HUES48 (cell line): ENCODE data around the gene TOM1L1.
"Not testable (repeated sequence)": the region's sequence is repeated elsewhere in the genome, so short reads cannot be mapped to it uniquely, and the experiment has no call there.

Experiments used
- H3K27ac ChIP-seq: one replicate; pipeline ENCODE4 v1.7.0; 2013; ENCODE audit warnings: low read depth, low read length, inconsistent platforms
- H3K27me3 ChIP-seq: 2 replicates; pipeline ENCODE4 v1.6.1; 2013; ENCODE audit warnings: mild to moderate bottlenecking, low read length; ENCODE audit not compliant: control insufficient read depth, insufficient read depth
- H3K36me3 ChIP-seq: 2 replicates; pipeline ENCODE4 v1.6.1; 2013; ENCODE audit warnings: low read length; ENCODE audit not compliant: control insufficient read depth, insufficient read depth
- H3K4me1 ChIP-seq: 2 replicates; pipeline ENCODE4 v1.6.1; 2013; ENCODE audit warnings: mild to moderate bottlenecking, low read length; ENCODE audit not compliant: control insufficient read depth, insufficient read depth
- H3K4me3 ChIP-seq: 2 replicates; pipeline ENCODE4 v1.5.1; 2013; ENCODE audit warnings: mild to moderate bottlenecking, low read depth, low read length
- H3K9ac ChIP-seq: 2 replicates; pipeline ENCODE4 v1.6.1; 2013; ENCODE audit warnings: mild to moderate bottlenecking, low read depth, low read length, moderate library complexity
- H3K9me3 ChIP-seq: 2 replicates; pipeline ENCODE4 v1.6.1; 2013; ENCODE audit warnings: low read length; ENCODE audit not compliant: control insufficient read depth, insufficient read depth

The TOM1L1 gene

DNA sequence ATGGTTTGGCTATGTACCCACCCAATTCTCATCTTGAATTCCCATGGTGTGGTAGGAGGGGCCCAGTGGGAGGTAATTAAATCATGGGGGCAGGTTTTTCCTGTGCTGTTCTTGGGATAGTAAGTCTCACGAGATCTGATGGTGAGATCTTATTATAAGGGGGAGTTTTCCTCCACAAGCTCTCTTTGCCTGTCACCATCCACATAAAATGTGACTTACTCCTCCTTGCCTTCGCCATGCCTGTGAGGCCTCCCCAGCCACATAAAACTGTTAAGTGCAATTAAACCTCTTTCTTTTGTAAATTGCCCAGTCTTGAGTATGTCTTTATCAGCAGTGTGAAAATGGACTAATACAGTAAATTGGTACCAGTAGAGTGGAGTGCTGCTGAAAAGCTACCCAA lies 24.7 kb upstream of the TOM1L1 start:
- not testable (repeated sequence) for H3K9ac ChIP-seq, H3K27ac ChIP-seq, H3K9me3 ChIP-seq, H3K36me3 ChIP-seq, H3K4me1 ChIP-seq, H3K27me3 ChIP-seq, H3K4me3 ChIP-seq

GRCh38 chr17:54876656-54877195 lies 23.9 kb upstream of the TOM1L1 start:
- Histone ChIP-seq H3K27ac (no peak overlapping the region), H3K4me1 (0 out of 2 replicates have a peak, but pooled peaks cover 2% of the 10 kb centered on the region), H3K36me3 (no peaks in the 10 kb centered on the region), H3K4me3 (no peak overlapping the region), H3K27me3 (no peaks in the 10 kb centered on the region), H3K9me3 (no peaks in the 10 kb centered on the region; the same call in 1 of the 2 replicates), H3K9ac (no peak overlapping the region)

DNA sequence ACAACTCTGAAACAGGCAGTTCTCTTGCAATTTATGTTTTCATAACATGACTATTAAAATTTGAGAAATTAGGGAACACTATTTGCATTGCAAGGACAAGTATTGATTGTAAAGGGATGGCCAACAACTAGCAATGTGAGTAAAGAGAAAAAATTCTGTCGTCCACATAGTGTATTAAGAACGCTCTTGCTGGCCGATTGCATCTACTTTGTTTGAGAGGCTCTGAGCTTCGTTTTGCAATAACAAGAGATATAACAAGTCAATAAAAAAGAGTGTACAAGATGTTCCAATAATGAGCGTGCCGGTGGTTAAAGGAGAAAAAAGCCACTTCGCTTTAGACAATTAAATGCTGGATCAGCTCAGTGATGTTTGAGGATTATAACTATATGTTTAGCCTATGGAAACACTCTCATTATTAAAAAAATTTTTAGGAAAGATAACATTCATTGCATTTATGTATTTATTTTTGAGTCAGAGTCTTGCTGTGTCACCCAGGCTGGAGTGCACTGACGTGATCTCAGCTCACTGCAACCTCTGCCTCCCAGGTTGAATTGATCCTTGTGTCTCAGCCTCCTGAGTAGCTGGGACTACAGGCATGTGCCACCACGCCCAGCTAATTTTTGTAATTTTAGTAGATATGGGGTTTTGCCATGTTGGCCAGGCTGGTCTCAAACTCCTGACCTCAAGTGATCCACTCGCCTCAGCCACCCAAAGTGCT lies 19.2 kb upstream of the TOM1L1 start:
- H3K27ac ChIP-seq, result no peak overlapping the region
- no peak overlapping the region for H3K4me3 ChIP-seq

GRCh38 chr17:54882371-54882770 lies 18.3 kb upstream of the TOM1L1 start:
- Histone ChIP-seq H3K4me3 (no peak overlapping the region), H3K27ac (no peak overlapping the region), H3K36me3 (no peaks in the 10 kb centered on the region), H3K27me3 (no peaks in the 10 kb centered on the region), H3K9ac (no peak overlapping the region), H3K9me3 (no peaks in the 10 kb centered on the region), H3K4me1 (no peaks in the 10 kb centered on the region)

More for the DNA sequence above, 19.2 kb upstream of the TOM1L1 start:
- Histone ChIP-seq H3K4me1 (0 out of 2 replicates have a peak, but pooled peaks cover 2% of the 10 kb centered on the region), H3K27me3 (no peaks in the 10 kb centered on the region), H3K9me3 (no peaks in the 10 kb centered on the region), H3K9ac (no peak overlapping the region), H3K36me3 (no peaks in the 10 kb centered on the region)

DNA sequence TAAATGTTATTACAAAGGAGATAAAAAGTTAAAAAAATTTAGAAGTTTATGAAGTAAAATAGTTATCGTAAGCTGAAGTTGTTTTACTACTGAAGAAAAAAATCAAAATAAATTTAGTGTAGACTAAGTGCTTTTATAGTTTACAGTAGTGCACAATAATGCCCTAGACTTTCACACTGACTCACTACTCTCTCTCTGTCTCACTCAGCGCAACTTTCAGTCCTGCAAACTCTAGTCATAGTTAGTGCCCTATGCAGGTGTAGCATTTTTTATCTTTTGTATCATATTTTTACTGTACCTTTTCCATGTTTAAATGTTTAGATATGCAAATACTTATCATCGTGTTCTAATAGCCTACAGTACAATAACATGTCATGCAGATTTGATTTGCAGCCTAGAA lies 17.7 kb upstream of the TOM1L1 start:
- Histone ChIP-seq H3K4me3 (no peak overlapping the region), H3K27me3 (no peaks in the 10 kb centered on the region), H3K9ac (no peak overlapping the region), H3K9me3 (no peaks in the 10 kb centered on the region), H3K36me3 (no peaks in the 10 kb centered on the region), H3K27ac (no peak overlapping the region), H3K4me1 (no peaks in the 10 kb centered on the region)

- Histone ChIP-seq H3K4me3 (no peak overlapping the region), H3K36me3 (no peaks in the 10 kb centered on the region), H3K9me3 (no peaks in the 10 kb centered on the region), H3K27ac (no peak overlapping the region), H3K9ac (no peak overlapping the region), H3K4me1 (no peaks in the 10 kb centered on the region), H3K27me3 (no peaks in the 10 kb centered on the region)
Observed at GRCh38 chr17:54883939-54884338, 16.7 kb upstream of the TOM1L1 start.

DNA sequence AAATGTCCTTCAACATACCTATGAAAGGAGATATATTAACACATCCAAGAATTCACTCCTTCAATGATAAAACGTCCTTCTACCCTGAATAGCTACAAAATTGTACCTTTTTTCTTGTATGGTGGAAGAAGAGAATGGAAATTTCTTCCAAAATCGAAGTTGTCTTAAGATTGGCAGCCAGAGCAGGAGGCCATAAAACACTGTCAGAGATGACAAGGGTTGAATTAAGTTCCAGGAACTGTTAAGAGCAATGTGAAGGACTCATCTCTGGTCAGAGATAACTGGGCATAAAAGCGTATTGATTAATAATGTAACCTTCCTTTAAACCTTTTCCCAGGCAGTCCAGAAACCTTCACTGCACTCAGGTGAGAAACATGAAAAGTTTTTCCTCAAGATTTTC lies 12.9 kb upstream of the TOM1L1 start:
- Histone ChIP-seq H3K4me1 (0 out of 2 replicates have a peak, but pooled peaks cover 3% of the 10 kb centered on the region), H3K36me3 (no peaks in the 10 kb centered on the region), H3K4me3 (no peak overlapping the region), H3K27ac (no peak overlapping the region), H3K9ac (no peak overlapping the region), H3K27me3 (no peaks in the 10 kb centered on the region), H3K9me3 (no peaks in the 10 kb centered on the region)

DNA sequence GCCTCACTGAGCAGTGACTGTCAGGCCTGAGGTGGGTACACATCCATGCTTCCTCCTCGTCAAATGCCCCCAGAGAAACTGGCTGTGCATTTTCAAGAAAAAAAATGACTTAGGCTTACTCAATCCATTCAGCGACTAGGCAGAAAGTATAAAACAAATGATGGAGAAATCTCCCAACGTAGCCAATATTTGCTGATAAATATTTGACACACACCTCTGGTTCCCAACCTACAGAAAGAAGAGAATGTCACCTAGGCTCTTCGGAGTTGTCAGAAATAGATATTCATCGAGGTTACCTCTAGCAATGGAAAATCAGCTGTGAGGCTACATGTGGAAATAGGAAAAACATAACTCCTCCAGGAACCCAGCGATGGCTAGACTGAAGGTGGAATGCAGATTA lies 12.4 kb upstream of the TOM1L1 start:
- no peaks in the 10 kb centered on the region for H3K9me3 ChIP-seq
- H3K27me3 ChIP-seq, result no peaks in the 10 kb centered on the region
- H3K36me3 ChIP-seq, result no peaks in the 10 kb centered on the region
- no peak overlapping the region for H3K9ac ChIP-seq
- H3K4me1 ChIP-seq, result 0 out of 2 replicates have a peak, but pooled peaks cover 3% of the 10 kb centered on the region
- no peak overlapping the region for H3K4me3 ChIP-seq
- H3K27ac ChIP-seq, result no peak overlapping the region

DNA sequence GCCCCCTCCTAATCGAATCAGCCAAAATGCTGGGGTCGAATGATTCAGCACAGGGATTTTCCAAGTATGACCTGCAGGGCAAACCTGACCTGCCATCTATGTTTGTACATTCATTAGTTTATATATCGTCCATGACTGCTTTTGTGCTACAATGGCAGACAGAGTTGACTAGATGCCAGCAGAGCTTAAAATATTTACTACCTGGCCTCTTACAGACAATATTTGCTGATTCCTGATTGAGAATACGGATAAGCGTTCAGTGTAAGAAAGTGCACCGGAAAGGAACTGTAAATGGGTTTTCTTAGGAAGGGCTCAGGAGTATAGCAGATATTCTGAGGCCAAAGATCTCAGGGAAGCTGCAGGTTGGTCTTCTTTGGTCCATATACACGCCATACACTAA lies 11.7 kb upstream of the TOM1L1 start:
- Histone ChIP-seq H3K27me3 (no peaks in the 10 kb centered on the region), H3K4me3 (no peak overlapping the region), H3K36me3 (no peaks in the 10 kb centered on the region), H3K9ac (no peak overlapping the region), H3K9me3 (no peaks in the 10 kb centered on the region), H3K27ac (no peak overlapping the region), H3K4me1 (0 out of 2 replicates have a peak, but pooled peaks cover 3% of the 10 kb centered on the region)

GRCh38 chr17:54891176-54891821 lies 9.4 kb upstream of the TOM1L1 start:
- Histone ChIP-seq H3K36me3 (no peaks in the 10 kb centered on the region), H3K27me3 (no peaks in the 10 kb centered on the region), H3K4me1 (0 out of 2 replicates have a peak, but pooled peaks cover 3% of the 10 kb centered on the region), H3K9me3 (no peaks in the 10 kb centered on the region), H3K4me3 (no peak overlapping the region), H3K9ac (no peak overlapping the region), H3K27ac (no peak overlapping the region)

GRCh38 chr17:54892360-54892759 lies 8.3 kb upstream of the TOM1L1 start:
- 0 out of 2 replicates have a peak, but pooled peaks cover 3% of the 10 kb centered on the region for H3K4me1 ChIP-seq
- H3K9ac ChIP-seq, result no peak overlapping the region
- H3K9me3 ChIP-seq, result no peaks in the 10 kb centered on the region
- no peak overlapping the region for H3K27ac ChIP-seq
- H3K36me3 ChIP-seq, result no peaks in the 10 kb centered on the region
- no peak overlapping the region for H3K4me3 ChIP-seq
- H3K27me3 ChIP-seq, result no peaks in the 10 kb centered on the region
